Epithelial cell of proximal tubule (primary cell): ENCODE results near the gene SLFN12L. TPM values are rescaled to one million over a fixed set of nuclear protein-coding genes. Genes with fewer than 3 reads are reported as not detected.
"Not testable (repeated sequence)": the region's sequence is repeated elsewhere in the genome, so short reads cannot be mapped to it uniquely, and the experiment has no call there.

ENCODE experiments used
- DNase-seq: peaks from one replicate; pipeline ENCODE4 v3.0.0-alpha.2; 2011; ENCODE audit warnings: low read depth
- H3K4me3 ChIP-seq: 2 replicates; pipeline ENCODE4 v1.5.1; 2011; ENCODE audit warnings: low read depth, mild to moderate bottlenecking, low read length
- CTCF ChIP-seq: conservative IDR thresholded peaks from 2 replicates; pipeline ENCODE4 v1.5.1; 2012; ENCODE audit warnings: low read depth, mild to moderate bottlenecking, low read length
- total RNA-seq: library from RNA; depleted of rRNA; stranded (reverse); fragments of >200 nt; gene quantifications from 2 replicates; pipeline ENCODE4 v1.2.3, GENCODE V29; 2015

SLFN12L gene
- total RNA-seq, 1 donor from 2014 or later, result not detected

- no peak for DNase-seq
- no peak overlapping the region for H3K4me3 ChIP-seq
- TF ChIP-seq CTCF, result no peak
Observed at GRCh38 chr17:35519439-35519838, 18.0 kb downstream of the SLFN12L start.

GRCh38 chr17:35518431-35518830 lies 19.0 kb downstream of the SLFN12L start:
- not testable (repeated sequence) for DNase-seq

GRCh38 chr17:35515027-35515426 lies 22.5 kb downstream of the SLFN12L start:
- DNase-seq, result no peak
- H3K4me3 ChIP-seq, result no peak overlapping the region
- no peak for TF ChIP-seq CTCF

More at GRCh38 chr17:35518431-35518830, 19.0 kb downstream of the SLFN12L start:
- not testable (repeated sequence) for H3K4me3 ChIP-seq

GRCh38 chr17:35514564-35514963 lies 22.9 kb downstream of the SLFN12L start:
- TF ChIP-seq CTCF, result no peak
- DNase-seq, result no peak
- H3K4me3 ChIP-seq, result no peak overlapping the region

GRCh38 chr17:35510052-35510451 lies 27.4 kb downstream of the SLFN12L start:
- no peak for TF ChIP-seq CTCF
- DNase-seq, result no peak
- H3K4me3 ChIP-seq, result no peak overlapping the region

- not testable (repeated sequence) for DNase-seq, H3K4me3 ChIP-seq
Observed at GRCh38 chr17:35507714-35508113, 29.8 kb downstream of the SLFN12L start.

- DNase-seq, result no peak
- TF ChIP-seq CTCF, result no peak
- H3K4me3 ChIP-seq, result no peak overlapping the region
Observed at GRCh38 chr17:35499548-35499947, 37.9 kb downstream of the SLFN12L start.

- TF ChIP-seq CTCF, result no peak
- no peak overlapping the region for H3K4me3 ChIP-seq
- no peak for DNase-seq
Observed at GRCh38 chr17:35498448-35499178, 38.9 kb downstream of the SLFN12L start.
